CD4-positive, alpha-beta memory T cell (primary cell): ENCODE data around the gene FCER2. TPM values are rescaled to one million over a fixed set of nuclear protein-coding genes. Genes with fewer than 3 reads are reported as not detected.

ENCODE experiments used
- CTCF ChIA-PET: fragments of 350-600 bp; sonication (Branson Sonifier 250); formaldehyde crosslinking; loops from one replicate; lab custom pipeline; 2021; ENCODE audit warnings: inconsistent platforms; ENCODE audit not compliant: partially characterized antibody; lab: Charles Lee
- POLR2A ChIA-PET: fragments of 350-600 bp; sonication (Branson Sonifier 250); formaldehyde crosslinking; loops from one replicate; lab custom pipeline; 2021; ENCODE audit not compliant: partially characterized antibody; lab: Charles Lee
- DNase-seq, 5 donors: peaks; one replicate each; pipeline versions ENCODE4 v3.0.0 to v3.0.0-alpha.2; 2020 to 2022; ENCODE audit warnings: mixed read lengths in 1 of 5
- H3K27ac ChIP-seq: one replicate; pipeline ENCODE4 v1.7.0; 2013; ENCODE audit warnings: low read depth, low read length
- H3K27me3 ChIP-seq: 2 replicates; pipeline ENCODE4 v1.7.0; 2013; ENCODE audit warnings: mild to moderate bottlenecking, low read length, moderate library complexity; ENCODE audit not compliant: insufficient read depth
- H3K36me3 ChIP-seq: 2 replicates; pipeline ENCODE4 v1.7.0; 2013; ENCODE audit warnings: mild to moderate bottlenecking, low read length, moderate library complexity; ENCODE audit not compliant: insufficient read depth
- H3K4me1 ChIP-seq: 2 replicates; pipeline ENCODE4 v1.7.0; 2013; ENCODE audit warnings: mild to moderate bottlenecking, low read length, moderate library complexity; ENCODE audit not compliant: insufficient read depth
- H3K4me3 ChIP-seq, 2 donors: one replicate each; pipeline ENCODE4 v1.7.0; 2013; ENCODE audit warnings: low read length in 2 of 2, mild to moderate bottlenecking in 1 of 2
- H3K9me3 ChIP-seq, 2 donors: one replicate each; pipeline ENCODE4 v1.7.0; 2013; ENCODE audit warnings: low read length in 2 of 2, control low read depth in 1 of 2; ENCODE audit not compliant: control insufficient read depth in 1 of 2
- H3K27ac Mint-ChIP-seq, 7 donors: one replicate each; pipeline ENCODE4 v1.8.0; 2020 to 2021; ENCODE audit warnings: mixed read lengths in 7 of 7, mild to moderate bottlenecking in 6 of 7, inconsistent platforms in 3 of 7, moderate library complexity in 3 of 7
- H3K27me3 Mint-ChIP-seq, 2 donors: one replicate each; pipeline ENCODE4 v1.8.0; 2020 to 2021; ENCODE audit warnings: mixed read lengths in 2 of 2
- H3K36me3 Mint-ChIP-seq, 2 donors: one replicate each; pipeline ENCODE4 v1.8.0; 2020 to 2021; ENCODE audit warnings: mixed read lengths in 2 of 2, inconsistent platforms in 1 of 2, mild to moderate bottlenecking in 1 of 2
- H3K4me1 Mint-ChIP-seq, 4 donors: one replicate each; pipeline ENCODE4 v1.8.0; 2020 to 2021; ENCODE audit warnings: mixed read lengths in 4 of 4, mild to moderate bottlenecking in 1 of 4
- H3K4me3 Mint-ChIP-seq, 8 donors: one replicate each; pipeline ENCODE4 v1.8.0; 2020 to 2021; ENCODE audit warnings: mixed read lengths in 8 of 8, mild to moderate bottlenecking in 7 of 8, moderate library complexity in 6 of 8, inconsistent platforms in 3 of 8
- H3K9me3 Mint-ChIP-seq, 8 donors: one replicate each; pipeline ENCODE4 v1.8.0; 2020 to 2021; ENCODE audit warnings: mixed read lengths in 8 of 8, mild to moderate bottlenecking in 5 of 8, inconsistent platforms in 3 of 8, moderate library complexity in 1 of 8
- intact Hi-C: fragments of 100-400 bp; cut with micrococcal nuclease; formaldehyde crosslinking; loops from one replicate; pipeline ENCODE4 v1.15.1; 2023
- polyA plus RNA-seq, 2 donors: library from polyadenylated mRNA; unstranded; fragments of 300-500 nt; fragmentation: Illumina TruSeq; gene quantifications; one replicate each; pipeline ENCODE4 v1.2.3, GENCODE V29; 2021
- total RNA-seq, 2 experiments: library from RNA; stranded (reverse); gene quantifications; one replicate each; pipeline ENCODE4 v1.2.3, GENCODE V29; 2021

The FCER2 gene
- total and polyA plus RNA-seq, 4 experiments from 2014 or later = 0.93 TPM; not detected in 3

GRCh38 chr19:7731615-7732014 lies 29.7 kb upstream of the FCER2 start:
- Mint-ChIP-seq H3K9me3 (peaks cover 0 to 4% (median 0%) of the 10 kb centered on the region in 8 donors), H3K27ac (no peak overlapping the region), H3K4me1 (peaks cover 2 to 17% (median 12%) of the 10 kb centered on the region in 4 donors), H3K27me3 (peaks cover 36% of the 10 kb centered on the region in 2 donors), H3K36me3 (no peaks in the 10 kb centered on the region), H3K4me3 (peak overlapping the region in 1 of 8 donors; percentile 41)
- no peak for DNase-seq
- Histone ChIP-seq H3K27ac (no peak overlapping the region), H3K27me3 (peaks cover 21% of the 10 kb centered on the region), H3K4me1 (peaks cover 17% of the 10 kb centered on the region), H3K9me3 (no peaks in the 10 kb centered on the region), H3K4me3 (no peak overlapping the region), H3K36me3 (no peaks in the 10 kb centered on the region)
- ChIA-PET CTCF (no interaction called here), POLR2A (no interaction called here)
- intact Hi-C loops = no loop called here

GRCh38 chr19:7731218-7731595 lies 29.3 kb upstream of the FCER2 start:
- DNase-seq = no peak
- H3K36me3 ChIP-seq = no peaks in the 10 kb centered on the region
- H3K4me1 Mint-ChIP-seq = peaks cover 2 to 17% (median 12%) of the 10 kb centered on the region in 4 donors
- H3K9me3 ChIP-seq = no peaks in the 10 kb centered on the region
- peak overlapping the region in 1 of 8 donors; percentile 41 for H3K4me3 Mint-ChIP-seq
- H3K27ac ChIP-seq = no peak overlapping the region
- ChIA-PET POLR2A (no interaction called here), CTCF (no interaction called here)
- H3K36me3 Mint-ChIP-seq = no peaks in the 10 kb centered on the region
- intact Hi-C loops = no loop called here
- H3K4me3 ChIP-seq = no peak overlapping the region
- peaks cover 21% of the 10 kb centered on the region for H3K27me3 ChIP-seq
- H3K27ac Mint-ChIP-seq = no peak overlapping the region
- H3K4me1 ChIP-seq = peaks cover 17% of the 10 kb centered on the region
- peaks cover 0 to 4% (median 0%) of the 10 kb centered on the region in 8 donors for H3K9me3 Mint-ChIP-seq
- peaks cover 35 to 36% of the 10 kb centered on the region in 2 donors for H3K27me3 Mint-ChIP-seq

DNA sequence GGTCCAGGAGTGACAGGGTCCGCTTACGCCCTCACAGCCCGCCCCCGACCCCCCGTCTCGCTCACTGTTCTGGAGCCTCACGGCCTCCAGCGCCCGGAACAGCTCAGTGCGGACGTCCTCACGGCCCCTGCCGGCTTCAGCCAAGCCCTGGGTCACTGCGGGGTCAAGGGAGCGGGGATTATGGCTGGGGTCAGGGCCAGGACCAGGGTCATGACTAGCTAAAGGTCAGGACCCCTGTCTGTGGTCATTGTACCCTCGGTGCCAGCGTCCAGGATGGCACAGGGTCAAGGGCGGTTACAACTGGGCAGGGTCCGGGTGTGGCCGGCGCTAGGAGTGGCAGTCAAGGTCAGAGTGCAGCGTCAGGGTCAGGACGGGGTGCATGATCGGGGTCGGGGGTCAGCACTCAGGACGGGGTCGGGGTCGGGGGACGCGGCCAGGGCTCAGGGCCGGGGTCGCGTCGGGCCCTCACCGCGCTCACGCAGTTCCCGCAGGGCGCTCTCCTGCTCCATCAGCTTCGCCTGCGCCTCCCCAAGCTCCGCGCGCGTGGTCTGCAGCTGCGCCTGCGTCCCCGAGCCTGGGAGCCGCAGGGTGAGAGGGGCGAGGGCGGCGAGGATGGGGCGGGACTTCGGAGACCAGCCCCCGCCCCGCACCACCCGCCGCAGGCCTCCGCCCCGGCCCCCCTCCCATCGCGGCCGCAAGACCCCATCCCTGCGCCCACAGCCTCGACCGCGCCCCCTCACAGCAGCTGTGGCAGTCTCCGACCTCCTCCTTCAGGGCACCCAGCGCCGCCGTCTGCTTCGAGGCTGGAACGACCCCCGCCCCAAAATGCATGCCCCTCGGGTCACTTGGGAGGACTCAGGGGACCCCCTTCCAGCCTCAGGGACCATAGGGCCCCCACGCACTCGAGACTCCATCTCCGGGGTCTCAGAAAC lies 28.6 kb upstream of the FCER2 start:
- POLR2A ChIA-PET = no interaction called here

DNA sequence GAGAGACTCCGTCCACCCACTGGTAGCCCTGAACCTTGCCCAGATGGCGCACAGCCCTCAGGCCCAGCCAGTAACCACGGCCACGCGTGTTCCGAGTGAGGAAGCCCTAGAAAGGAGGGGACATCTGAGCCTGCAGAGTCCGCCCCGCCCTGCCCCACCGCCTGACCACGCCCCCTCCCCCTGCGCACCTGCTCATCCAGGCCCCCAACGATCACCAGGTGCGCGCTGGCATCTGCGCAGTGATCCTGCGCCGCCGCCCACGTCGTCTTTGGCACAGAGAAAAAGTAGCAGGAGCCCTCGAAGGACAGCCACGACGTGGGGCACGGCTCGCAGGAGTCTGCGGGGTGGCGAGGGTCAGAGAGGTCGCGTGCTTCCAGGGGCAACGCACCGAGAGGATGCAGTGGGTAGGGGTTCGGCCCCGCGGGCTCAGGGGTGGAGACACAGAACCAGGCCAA lies 27.9 kb upstream of the FCER2 start:
- peaks cover 2 to 17% (median 12%) of the 10 kb centered on the region in 4 donors for H3K4me1 Mint-ChIP-seq
- Histone ChIP-seq H3K9me3 (no peaks in the 10 kb centered on the region), H3K27me3 (peaks cover 21% of the 10 kb centered on the region), H3K4me3 (no peak overlapping the region), H3K27ac (no peak overlapping the region), H3K36me3 (no peaks in the 10 kb centered on the region), H3K4me1 (peaks cover 17% of the 10 kb centered on the region)
- no peak for DNase-seq
- ChIA-PET POLR2A (no interaction called here), CTCF (no interaction called here)
- no peaks in the 10 kb centered on the region for H3K36me3 Mint-ChIP-seq
- intact Hi-C loops = no loop called here
- peaks cover 33 to 36% of the 10 kb centered on the region in 2 donors for H3K27me3 Mint-ChIP-seq
- peaks cover 0 to 2% (median 0%) of the 10 kb centered on the region in 8 donors for H3K9me3 Mint-ChIP-seq
- H3K4me3 Mint-ChIP-seq = peak overlapping the region in 5 of 8 donors; percentile 6 to 75 (median 35)
- H3K27ac Mint-ChIP-seq = no peak overlapping the region

More for the DNA sequence above, 28.6 kb upstream of the FCER2 start:
- no peak overlapping the region for H3K27ac ChIP-seq
- no peaks in the 10 kb centered on the region for H3K9me3 ChIP-seq
- H3K4me3 Mint-ChIP-seq = peak overlapping the region in 2 of 8 donors; percentile 21 to 75
- H3K27me3 ChIP-seq = peaks cover 21% of the 10 kb centered on the region
- intact Hi-C loops = no loop called here
- peaks cover 34 to 36% of the 10 kb centered on the region in 2 donors for H3K27me3 Mint-ChIP-seq
- peaks cover 2 to 17% (median 12%) of the 10 kb centered on the region in 4 donors for H3K4me1 Mint-ChIP-seq
- no peak overlapping the region for H3K4me3 ChIP-seq
- H3K4me1 ChIP-seq = peaks cover 17% of the 10 kb centered on the region
- H3K36me3 ChIP-seq = no peaks in the 10 kb centered on the region
- DNase-seq = no peak
- H3K27ac Mint-ChIP-seq = peak overlapping the region in 1 of 7 donors; percentile 77
- CTCF ChIA-PET = no interaction called here
- peaks cover 0 to 4% (median 0%) of the 10 kb centered on the region in 8 donors for H3K9me3 Mint-ChIP-seq
- no peaks in the 10 kb centered on the region for H3K36me3 Mint-ChIP-seq

- Histone ChIP-seq H3K27ac (no peak overlapping the region), H3K4me1 (peaks cover 17% of the 10 kb centered on the region), H3K36me3 (no peaks in the 10 kb centered on the region), H3K27me3 (peaks cover 21% of the 10 kb centered on the region), H3K9me3 (no peaks in the 10 kb centered on the region), H3K4me3 (no peak overlapping the region)
- Mint-ChIP-seq H3K4me1 (peaks cover 2 to 17% (median 12%) of the 10 kb centered on the region in 4 donors), H3K36me3 (no peaks in the 10 kb centered on the region), H3K27me3 (peaks cover 33 to 34% of the 10 kb centered on the region in 2 donors), H3K27ac (no peak overlapping the region), H3K4me3 (peak overlapping the region in 2 of 8 donors; percentile 34 to 49), H3K9me3 (peaks cover 0 to 2% (median 0%) of the 10 kb centered on the region in 8 donors)
- POLR2A ChIA-PET = interaction anchor here (1.0 kb wide), 1 partner anchor 100 kb away, joined by 3 read pairs; the partner anchor contains the start of genes PET100 and XAB2
- intact Hi-C loops = no loop called here
- CTCF ChIA-PET = interaction anchor here (0.6 kb wide), 1 partner anchor 48 kb away, joined by 3 read pairs; the partner anchor contains the start of gene TRAPPC5
- DNase-seq = no peak
Measured at GRCh38 chr19:7729211-7729610, 27.3 kb upstream of the FCER2 start.

GRCh38 chr19:7725791-7726190 lies 23.9 kb upstream of the FCER2 start:
- H3K9me3 Mint-ChIP-seq = peaks cover 0 to 2% (median 0%) of the 10 kb centered on the region in 8 donors
- H3K4me3 Mint-ChIP-seq = no peak overlapping the region
- peaks cover 21% of the 10 kb centered on the region for H3K27me3 ChIP-seq
- H3K4me3 ChIP-seq = no peak overlapping the region
- H3K9me3 ChIP-seq = no peaks in the 10 kb centered on the region
- H3K36me3 ChIP-seq = no peaks in the 10 kb centered on the region
- CTCF ChIA-PET = interaction anchor here (1.2 kb wide), 1 partner anchor 45 kb away, joined by 3 read pairs; the partner anchor contains the start of gene TRAPPC5
- intact Hi-C loops = no loop called here
- H3K4me1 Mint-ChIP-seq = peaks cover 4 to 17% (median 12%) of the 10 kb centered on the region in 4 donors
- peaks cover 28 to 32% of the 10 kb centered on the region in 2 donors for H3K27me3 Mint-ChIP-seq
- peaks cover 17% of the 10 kb centered on the region for H3K4me1 ChIP-seq
- H3K27ac ChIP-seq = no peak overlapping the region
- POLR2A ChIA-PET = no interaction called here
- H3K27ac Mint-ChIP-seq = no peak overlapping the region
- no peak for DNase-seq
- no peaks in the 10 kb centered on the region for H3K36me3 Mint-ChIP-seq

GRCh38 chr19:7722231-7722651 lies 20.3 kb upstream of the FCER2 start:
- ChIA-PET POLR2A (no interaction called here), CTCF (interaction anchor here (0.8 to 1.0 kb wide), 2 partner anchors 16 to 67 kb away, joined by 3 read pairs; no protein-coding TSS in a partner anchor)
- H3K36me3 ChIP-seq = no peaks in the 10 kb centered on the region
- Mint-ChIP-seq H3K27ac (no peak overlapping the region), H3K4me1 (peaks cover 0 to 1% (median 0%) of the 10 kb centered on the region in 4 donors), H3K27me3 (peaks cover under 1 to 4% of the 10 kb centered on the region in 2 donors), H3K4me3 (no peak overlapping the region), H3K9me3 (peaks cover 0 to 7% (median 0%) of the 10 kb centered on the region in 8 donors), H3K36me3 (no peaks in the 10 kb centered on the region)
- intact Hi-C loops = no loop called here
- no peak for DNase-seq
- H3K4me3 ChIP-seq = no peak overlapping the region
- H3K4me1 ChIP-seq = peaks cover 5% of the 10 kb centered on the region
- no peaks in the 10 kb centered on the region for H3K9me3 ChIP-seq
- no peaks in the 10 kb centered on the region for H3K27me3 ChIP-seq
- no peak overlapping the region for H3K27ac ChIP-seq
